NT2/D1 (cell line): ENCODE results near the gene CHRNA1.
A peak's percentile ranks its signal among the peaks of the same experiment; 100 is the strongest.

Experiments
- DNase-seq: peaks from one replicate; pipeline ENCODE4 v3.0.0-alpha.2; 2011; ENCODE audit warnings: low read depth, low spot score
- H3K27me3 ChIP-seq: 2 replicates; pipeline ENCODE4 v1.6.0; 2011; ENCODE audit warnings: mild to moderate bottlenecking; ENCODE audit not compliant: insufficient read length, insufficient read depth
- H3K36me3 ChIP-seq: 2 replicates; pipeline ENCODE4 v1.6.1; 2011; ENCODE audit warnings: mild to moderate bottlenecking, low read length, mixed read lengths; ENCODE audit not compliant: insufficient read depth, insufficient read length
- H3K4me1 ChIP-seq: 2 replicates; pipeline ENCODE4 v1.5.1; 2011; ENCODE audit not compliant: insufficient read depth, insufficient read length
- H3K4me3 ChIP-seq: 2 replicates; pipeline ENCODE4 v1.5.1; 2011; ENCODE audit warnings: low read depth; ENCODE audit not compliant: insufficient read length
- H3K9ac ChIP-seq: 2 replicates; pipeline ENCODE4 v1.6.0; 2011; ENCODE audit warnings: low read depth; ENCODE audit not compliant: insufficient read length
- H3K9me3 ChIP-seq: 2 replicates; pipeline ENCODE4 v1.5.1; 2011; ENCODE audit warnings: mild to moderate bottlenecking, low read length; ENCODE audit not compliant: insufficient read depth
- SUZ12 ChIP-seq: IDR thresholded peaks from 2 replicates; pipeline ENCODE4 v1.6.1; 2011; ENCODE audit not compliant: insufficient read length, insufficient read depth; ENCODE audit errors: extremely low read depth
- YY1 ChIP-seq: IDR thresholded peaks from 2 replicates; pipeline ENCODE4 v1.6.1; 2011; ENCODE audit not compliant: insufficient read length, insufficient read depth
- ZNF274 ChIP-seq: IDR thresholded peaks from 2 replicates; pipeline ENCODE4 v1.6.1; 2011; ENCODE audit warnings: mild to moderate bottlenecking, low read depth, low read length

CHRNA1 gene

GRCh38 chr2:174759381-174760065, 4.7 kb downstream of the CHRNA1 start:
- no peak overlapping the region for H3K4me3 ChIP-seq

GRCh38 chr2:174756743-174757142, 7.5 kb downstream of the CHRNA1 start:
- H3K4me3 ChIP-seq, result no peak overlapping the region
- H3K4me1 ChIP-seq, result peaks cover 2% of the 10 kb centered on the region
- H3K27me3 ChIP-seq, result no peaks in the 10 kb centered on the region
- H3K9ac ChIP-seq, result no peak overlapping the region
- no peaks in the 10 kb centered on the region for H3K9me3 ChIP-seq
- no peaks in the 10 kb centered on the region for H3K36me3 ChIP-seq
- TF ChIP-seq ZNF274 (no peak), YY1 (no peak), SUZ12 (no peak)
- DNase-seq, result no peak

More at GRCh38 chr2:174759381-174760065, 4.7 kb downstream of the CHRNA1 start:
- TF ChIP-seq YY1, result no peak
- no peak for TF ChIP-seq ZNF274
- DNase-seq, result no peak
- Histone ChIP-seq H3K36me3 (no peaks in the 10 kb centered on the region), H3K27me3 (no peaks in the 10 kb centered on the region), H3K9me3 (no peaks in the 10 kb centered on the region), H3K4me1 (no peaks in the 10 kb centered on the region), H3K9ac (no peak overlapping the region)

- no peak for DNase-seq
- Histone ChIP-seq H3K9me3 (no peaks in the 10 kb centered on the region), H3K27me3 (no peaks in the 10 kb centered on the region), H3K4me1 (peaks cover 2% of the 10 kb centered on the region), H3K9ac (no peak overlapping the region), H3K36me3 (no peaks in the 10 kb centered on the region), H3K4me3 (no peak overlapping the region)
- TF ChIP-seq YY1 (no peak), SUZ12 (no peak), ZNF274 (no peak)
These were observed 11.1 kb downstream of the CHRNA1 start for GRCh38 chr2:174753038-174753633.

- no peak overlapping the region for H3K4me3 ChIP-seq
- TF ChIP-seq SUZ12, result no peak
- TF ChIP-seq ZNF274, result no peak
- TF ChIP-seq YY1, result no peak
- no peak for DNase-seq
These were observed 11.8 kb downstream of the CHRNA1 start for GRCh38 chr2:174752403-174753037.

GRCh38 chr2:174750923-174751441, 13.3 kb downstream of the CHRNA1 start:
- Histone ChIP-seq H3K27me3 (no peaks in the 10 kb centered on the region), H3K9ac (no peak overlapping the region), H3K4me3 (no peak overlapping the region), H3K4me1 (peaks cover 2% of the 10 kb centered on the region), H3K9me3 (no peaks in the 10 kb centered on the region; the same call in 1 of the 2 replicates), H3K36me3 (no peaks in the 10 kb centered on the region)
- no peak for DNase-seq
- TF ChIP-seq YY1 (no peak), ZNF274 (no peak), SUZ12 (no peak)

More at GRCh38 chr2:174752403-174753037, 11.8 kb downstream of the CHRNA1 start:
- no peak overlapping the region for H3K9ac ChIP-seq
- H3K36me3 ChIP-seq, result no peaks in the 10 kb centered on the region
- no peaks in the 10 kb centered on the region for H3K27me3 ChIP-seq
- H3K9me3 ChIP-seq, result no peaks in the 10 kb centered on the region; the same call in 1 of the 2 replicates
- peaks cover 2% of the 10 kb centered on the region for H3K4me1 ChIP-seq

GRCh38 chr2:174749793-174750192, 14.5 kb downstream of the CHRNA1 start:
- Histone ChIP-seq H3K4me3 (no peak overlapping the region), H3K4me1 (peaks cover 2% of the 10 kb centered on the region), H3K27me3 (no peaks in the 10 kb centered on the region), H3K9me3 (no peaks in the 10 kb centered on the region; the same call in 1 of the 2 replicates), H3K9ac (no peak overlapping the region), H3K36me3 (no peaks in the 10 kb centered on the region)
- TF ChIP-seq ZNF274 (no peak), SUZ12 (no peak), YY1 (no peak)
- no peak for DNase-seq

GRCh38 chr2:174748948-174749347, 15.3 kb downstream of the CHRNA1 start:
- Histone ChIP-seq H3K9me3 (no peaks in the 10 kb centered on the region; the same call in 1 of the 2 replicates), H3K9ac (no peak overlapping the region), H3K4me1 (peaks cover 2% of the 10 kb centered on the region), H3K36me3 (no peaks in the 10 kb centered on the region), H3K27me3 (no peaks in the 10 kb centered on the region), H3K4me3 (no peak overlapping the region)
- TF ChIP-seq YY1 (no peak), ZNF274 (no peak), SUZ12 (no peak)
- peak; percentile 85 for DNase-seq
